AG04450 (cell line): ENCODE results near the gene VAMP2. TPM values are rescaled to one million over a fixed set of nuclear protein-coding genes. Genes with fewer than 3 reads are reported as not detected.

ENCODE experiments used
- CTCF ChIA-PET: fragments of 300-600, 350-600 bp; formaldehyde crosslinking; extraction: SDS; loops from one replicate; lab custom pipeline; 2022; ENCODE audit warnings: antibody characterized with exemption, inconsistent platforms; lab: Charles Lee
- POLR2A ChIA-PET: fragments of 350-600 bp; formaldehyde crosslinking; extraction: SDS; loops from one replicate; lab custom pipeline; 2021; ENCODE audit warnings: antibody characterized with exemption, inconsistent platforms; lab: Yijun Ruan, JAX
- DNase-seq: peaks from one replicate; pipeline ENCODE4 v3.0.0-alpha.2; 2011; ENCODE audit warnings: low read depth, low spot score
- H3K27ac ChIP-seq: one replicate; pipeline ENCODE4 v1.5.1; 2012; ENCODE audit warnings: low read depth, low read length, control low read depth
- H3K27me3 ChIP-seq: one replicate; pipeline ENCODE4 v1.6.0; 2012; ENCODE audit warnings: low read length; ENCODE audit not compliant: control insufficient read depth, insufficient read depth
- H3K4me3 ChIP-seq: 2 replicates; pipeline ENCODE4 v1.5.1; 2011; ENCODE audit warnings: mild to moderate bottlenecking, low read depth, low read length, control low read depth
- H3K9me3 ChIP-seq: 2 replicates; pipeline ENCODE4 v1.5.1; 2012; ENCODE audit warnings: low read length; ENCODE audit not compliant: control insufficient read depth, insufficient read depth
- CTCF ChIP-seq: IDR thresholded peaks from 2 replicates; pipeline ENCODE4 v1.5.1; 2011; ENCODE audit warnings: low read depth, low read length, control low read depth, inconsistent platforms
- polyA plus RNA-seq: library from polyadenylated mRNA; depleted of rRNA; stranded (reverse); fragments of >200 nt; gene quantifications from 2 replicates; pipeline ENCODE4 v1.2.3, GENCODE V29; 2011

The VAMP2 gene
- polyA plus RNA-seq, 1 experiment: 20.8 TPM

- ChIA-PET POLR2A (interaction anchor here (0.6 to 2.8 kb wide), 11 partner anchors 32 to 141 kb away, joined by 3 to 18 read pairs (median 3); partner anchors contain the start of genes AURKB and BORCS6), CTCF (interaction anchor here (0.5 to 3.8 kb wide), 47 partner anchors 8 to 332 kb away, joined by 3 to 71 read pairs (median 5); partner anchors contain the start of genes BORCS6 and SLC25A35)
- TF ChIP-seq CTCF: peak; percentile 90
- H3K27me3 ChIP-seq: peaks cover 32% of the 10 kb centered on the region
- H3K9me3 ChIP-seq: no peaks in the 10 kb centered on the region; the same call in 1 of the 2 replicates
- H3K4me3 ChIP-seq: peak overlapping the region; percentile 76
- peak; percentile 59 for DNase-seq
- peak overlapping the region; percentile 31 for H3K27ac ChIP-seq
Measured at GRCh38 chr17:8118769-8119580, 43.8 kb downstream of the VAMP2 start.

- Histone ChIP-seq H3K9me3 (no peaks in the 10 kb centered on the region), H3K27ac (peak within 1 kb of the TSS; percentile 31), H3K4me3 (peak within 1 kb of the TSS; percentile 76), H3K27me3 (peaks cover 35% of the 10 kb centered on the region)
- POLR2A ChIA-PET: interaction anchor here (0.6 to 2.8 kb wide), 2 partner anchors 55 to 142 kb away, joined by 3 to 18 read pairs; no protein-coding TSS in a partner anchor
- no peak for TF ChIP-seq CTCF
- CTCF ChIA-PET: interaction anchor here (0.5 to 3.8 kb wide), 30 partner anchors 8 to 283 kb away, joined by 3 to 71 read pairs (median 6); partner anchors contain the start of gene SLC25A35
- no peak for DNase-seq
Measured at GRCh38 chr17:8117980-8118768, 44.6 kb downstream of the VAMP2 start, which contains the start of gene ALOXE3. ALOXE3 (minus strand) TSS chr17:8118514; CDS start chr17:8117990, 524 bp downstream.

- POLR2A ChIA-PET: no interaction called here
- no peak for DNase-seq
- peak overlapping the region; percentile 76 for H3K4me3 ChIP-seq
- peaks cover 35% of the 10 kb centered on the region for H3K27me3 ChIP-seq
- TF ChIP-seq CTCF: no peak
- CTCF ChIA-PET: interaction anchor here (0.5 to 3.8 kb wide), 10 partner anchors 8 to 1565 kb away, joined by 3 to 71 read pairs (median 12); no protein-coding TSS in a partner anchor
- no peaks in the 10 kb centered on the region for H3K9me3 ChIP-seq
- H3K27ac ChIP-seq: no peak overlapping the region
Measured at GRCh38 chr17:8117367-8117979, 45.3 kb downstream of the VAMP2 start.

GRCh38 chr17:8116776-8117175 lies 46.0 kb downstream of the VAMP2 start:
- Histone ChIP-seq H3K4me3 (no peak overlapping the region), H3K9me3 (no peaks in the 10 kb centered on the region), H3K27ac (no peak overlapping the region), H3K27me3 (peaks cover 42% of the 10 kb centered on the region)
- POLR2A ChIA-PET: no interaction called here
- no peak for DNase-seq
- CTCF ChIA-PET: interaction anchor here (0.5 to 0.7 kb wide), 2 partner anchors 71 to 1564 kb away, joined by 3 to 8 read pairs; no protein-coding TSS in a partner anchor
- no peak for TF ChIP-seq CTCF
